Adipose tissue (tissue), 3 donors: ENCODE measurements around the gene HSBP1. TPM values are rescaled to one million over a fixed set of nuclear protein-coding genes. Genes with fewer than 3 reads are reported as not detected.

Source experiments
- H3K27ac ChIP-seq: one replicate; pipeline ENCODE4 v1.5.1; 2013; ENCODE audit warnings: low read depth, low read length
- WGBS, 3 donors: extraction: QIAGEN DNeasy Blood & Tissue Kit; methylation state at CpG; one replicate each; pipeline ENCODE4 v1.1.7; 2013; 5-methylcytosine and 5-hydroxymethylcytosine counted together
- polyA plus RNA-seq, 3 donors: library from polyadenylated mRNA; stranded (reverse); fragments of 200-250 nt; gene quantifications; one replicate each; pipeline ENCODE4 v1.2.3, GENCODE V29; 2013
- donor health status: healthy with polysubstance abuse.
- donor health status: Bipolar disorder and iron deficiency.
- donor health status: healthy.

Gene HSBP1
- polyA plus RNA-seq, 3 donors: 12.6 to 39.0 (median 31.9) TPM

DNA sequence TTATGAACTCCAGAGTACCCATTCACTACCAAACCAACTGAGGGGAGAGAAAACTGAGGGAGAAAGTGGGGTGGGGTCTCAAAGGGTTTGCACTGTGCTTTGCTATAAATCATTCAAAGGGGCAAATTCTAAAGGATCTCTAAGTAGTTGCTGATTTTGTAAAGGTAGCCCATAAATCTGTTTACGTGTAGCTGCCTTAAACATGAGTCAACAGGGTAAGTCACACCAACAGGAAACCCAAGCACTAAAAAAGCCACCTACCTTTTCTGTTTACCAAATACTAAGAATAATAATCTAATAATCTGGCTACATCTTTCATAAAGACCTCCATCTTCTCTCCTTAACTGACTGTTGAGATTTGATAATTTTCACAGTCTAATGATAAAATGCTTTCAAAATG, 8.4 kb upstream of the HSBP1 start:
- WGBS, 3 donors: 38 to 89% (median 81%) methylated on average over 1 of the region's 1 CpG
- H3K27ac ChIP-seq: no peak overlapping the region

DNA sequence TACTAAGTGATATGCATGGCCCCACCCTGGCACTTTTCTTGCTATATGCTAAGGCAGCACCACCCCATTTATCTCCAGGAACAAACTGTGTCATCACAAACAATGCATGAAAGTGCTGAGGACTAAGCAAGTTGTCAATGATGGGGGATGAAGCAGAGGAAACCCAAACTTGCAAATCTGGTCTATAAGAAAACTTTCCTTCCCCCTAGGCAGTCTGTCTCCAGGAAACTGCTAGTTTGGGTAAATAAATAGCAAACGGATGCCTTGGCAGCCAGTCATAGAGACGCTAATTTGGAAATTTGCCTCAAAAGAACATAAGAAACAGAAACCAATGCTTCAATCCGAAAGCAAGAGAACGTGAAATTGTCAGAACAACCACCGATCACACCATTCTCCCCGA, 5.6 kb upstream of the HSBP1 start:
- WGBS, 3 donors: 20 to 27% (median 20%) methylated on average over 6 of the region's 6 CpGs
- no peak overlapping the region for H3K27ac ChIP-seq

DNA sequence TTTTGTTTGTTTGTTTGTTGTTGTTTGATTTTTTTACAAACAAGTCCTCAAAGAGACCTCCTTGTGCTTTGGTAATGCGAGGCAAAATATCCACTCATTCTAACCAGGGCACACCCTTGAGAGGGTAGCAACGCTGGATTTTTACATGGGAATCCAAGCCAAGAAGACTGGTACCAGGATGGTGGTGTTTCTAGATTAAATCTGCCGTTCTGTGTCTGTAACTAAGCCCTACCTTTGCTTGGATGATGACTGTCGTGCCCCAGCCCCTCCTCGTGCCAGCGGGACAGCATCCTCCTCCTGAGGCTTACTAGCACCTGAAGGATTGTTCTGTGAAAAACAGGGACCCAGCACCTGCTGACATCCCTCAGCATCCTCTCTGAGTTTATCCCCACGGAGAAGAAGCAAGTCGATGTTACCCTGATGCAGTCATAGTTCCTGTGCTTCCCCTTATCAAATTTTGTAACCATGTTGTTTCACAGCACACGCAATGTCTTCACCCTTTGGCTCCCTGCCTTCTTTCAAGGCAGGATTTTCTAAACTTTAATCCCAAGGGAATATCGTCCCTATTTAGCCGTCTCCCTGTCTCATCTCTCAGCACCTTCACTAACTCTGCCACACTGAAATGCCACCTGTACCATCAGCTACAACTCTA, 5.1 kb upstream of the HSBP1 start:
- no peak overlapping the region for H3K27ac ChIP-seq
- 35 to 44% (median 39%) methylated on average over 11 of the region's 11 CpGs for WGBS, 3 donors

DNA sequence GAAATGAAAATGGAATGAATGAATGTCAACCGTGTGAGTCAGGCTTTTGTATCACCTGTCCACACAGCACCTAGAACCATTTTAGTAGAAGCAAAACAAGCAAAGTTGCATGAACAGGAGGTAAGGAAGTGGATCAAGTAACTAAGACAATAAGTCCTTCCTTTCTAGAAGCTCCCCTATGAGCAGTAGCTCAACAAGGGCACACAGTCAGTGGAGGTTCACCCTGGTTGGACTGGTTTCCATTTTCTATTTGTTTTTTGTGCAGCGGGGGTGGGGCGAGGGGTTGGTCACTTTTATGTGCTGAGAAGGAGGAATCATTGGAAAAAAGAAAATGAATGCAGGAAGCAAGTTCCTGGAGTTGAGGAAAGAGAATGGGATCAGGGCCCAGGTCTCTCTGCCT, 4.0 kb upstream of the HSBP1 start:
- H3K27ac ChIP-seq: no peak overlapping the region
- WGBS, 3 donors: 44 to 82% (median 82%) methylated on average over 3 of the region's 3 CpGs

DNA sequence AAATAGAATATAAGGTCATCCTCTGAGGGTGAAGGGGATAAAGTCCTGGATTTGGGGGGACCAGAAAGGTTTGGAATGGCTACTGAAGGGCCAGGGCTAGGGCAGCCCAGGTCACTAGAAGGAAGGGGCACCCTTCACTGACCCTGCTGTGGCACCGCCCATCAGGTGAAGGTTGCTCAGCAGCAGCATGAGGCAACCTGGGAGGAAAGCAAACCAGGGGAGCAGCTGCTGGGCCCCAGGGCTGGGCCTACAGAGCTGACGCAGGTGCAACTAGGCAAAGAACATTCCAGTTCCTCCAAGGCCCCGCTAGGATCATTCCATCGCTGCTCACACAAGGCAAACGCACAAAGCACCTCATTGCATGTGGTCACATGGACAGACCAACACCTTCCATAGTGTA, 3.4 kb upstream of the HSBP1 start:
- H3K27ac ChIP-seq: no peak overlapping the region
- 94 to 96% (median 94%) methylated on average over 5 of the region's 5 CpGs for WGBS, 3 donors

DNA sequence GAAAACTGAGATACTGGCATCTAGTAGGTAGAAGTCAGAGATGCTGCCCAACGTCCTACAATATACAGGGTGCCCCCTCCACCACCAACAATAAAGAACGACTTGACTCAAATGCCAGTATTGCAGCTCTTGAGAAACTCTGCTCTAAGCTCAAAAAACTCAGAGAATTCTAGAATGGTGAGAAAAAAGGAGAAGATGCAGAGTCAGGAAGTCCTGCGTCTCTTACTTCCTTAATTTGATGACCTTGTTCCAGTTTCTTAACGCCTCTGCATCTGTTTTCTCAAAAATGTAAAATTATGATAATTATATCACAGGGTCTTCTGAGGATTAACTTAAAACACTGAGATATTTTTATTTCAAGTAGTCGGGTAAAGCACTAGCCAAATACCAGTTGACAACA, 1.7 kb upstream of the HSBP1 start:
- WGBS, 3 donors: 28 to 49% (median 33%) methylated on average over 5 of the region's 5 CpGs
- no peak overlapping the region for H3K27ac ChIP-seq

DNA sequence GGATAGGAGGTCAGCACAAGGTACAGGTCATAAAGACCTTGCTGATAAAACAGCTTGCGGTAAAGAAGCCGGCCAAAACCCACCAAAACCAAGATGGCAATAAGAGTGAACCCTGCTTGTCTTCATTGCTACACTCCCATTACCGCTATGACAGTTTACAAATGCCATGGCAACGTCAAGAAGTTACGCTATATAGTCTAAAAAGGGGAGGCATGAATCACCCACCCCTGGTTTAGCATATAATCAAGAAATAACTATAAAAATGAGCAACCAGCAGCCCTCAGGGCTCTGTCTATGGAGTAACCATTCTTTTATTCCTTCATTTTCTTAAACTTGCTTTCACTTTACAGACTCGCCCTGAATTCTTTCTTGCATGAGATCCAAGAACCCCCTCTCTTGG, 1.0 kb upstream of the HSBP1 start:
- WGBS, 3 donors: 88 to 92% (median 91%) methylated on average over 6 of the region's 6 CpGs
- no peak overlapping the region for H3K27ac ChIP-seq

DNA sequence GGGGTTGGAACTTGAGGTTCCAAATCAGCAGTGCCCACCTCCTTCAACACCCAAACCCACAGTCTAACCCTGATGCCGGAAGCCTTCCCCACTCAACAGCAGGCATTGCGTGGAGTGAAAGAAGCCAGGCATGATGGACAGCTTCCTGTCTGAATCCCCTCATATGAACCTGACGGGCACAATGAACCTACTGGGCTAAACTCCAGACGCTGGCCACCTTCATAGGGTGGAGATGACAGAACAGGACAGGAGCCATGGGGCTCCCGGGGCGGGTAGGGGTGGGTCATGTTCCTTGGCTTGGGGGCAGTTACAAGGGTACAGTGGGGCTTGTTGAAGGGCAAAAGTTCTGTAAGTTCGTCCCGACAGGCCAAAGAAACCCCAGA, 460 bp upstream of the HSBP1 start:
- peak overlapping the region; percentile 62 for H3K27ac ChIP-seq
- WGBS, 3 donors: 74 to 87% (median 85%) methylated on average over 8 of the region's 8 CpGs

DNA sequence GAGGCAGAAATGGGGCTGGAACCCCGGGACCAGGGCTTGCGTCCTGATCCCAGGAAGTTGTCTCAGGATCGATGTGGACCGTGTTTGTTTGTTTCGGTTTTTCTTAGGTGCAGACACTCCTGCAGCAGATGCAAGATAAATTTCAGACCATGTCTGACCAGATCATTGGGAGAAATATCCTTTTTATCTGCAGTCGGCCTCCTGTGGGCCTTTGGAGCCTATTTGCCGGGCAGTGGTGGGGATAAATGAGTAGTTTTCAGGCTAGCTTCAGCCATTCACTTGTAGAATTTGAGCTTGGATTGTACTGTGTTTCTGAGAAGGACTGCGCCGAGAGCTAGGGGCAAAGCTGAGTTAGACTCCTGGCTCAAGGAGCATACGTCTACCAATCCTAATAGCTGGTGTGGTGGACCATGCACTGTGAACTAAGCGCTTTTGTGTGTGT, 816 bp downstream of the HSBP1 start:
- 12 to 24% (median 20%) methylated on average over 11 of the region's 11 CpGs for WGBS, 3 donors
- H3K27ac ChIP-seq: no peak overlapping the region

DNA sequence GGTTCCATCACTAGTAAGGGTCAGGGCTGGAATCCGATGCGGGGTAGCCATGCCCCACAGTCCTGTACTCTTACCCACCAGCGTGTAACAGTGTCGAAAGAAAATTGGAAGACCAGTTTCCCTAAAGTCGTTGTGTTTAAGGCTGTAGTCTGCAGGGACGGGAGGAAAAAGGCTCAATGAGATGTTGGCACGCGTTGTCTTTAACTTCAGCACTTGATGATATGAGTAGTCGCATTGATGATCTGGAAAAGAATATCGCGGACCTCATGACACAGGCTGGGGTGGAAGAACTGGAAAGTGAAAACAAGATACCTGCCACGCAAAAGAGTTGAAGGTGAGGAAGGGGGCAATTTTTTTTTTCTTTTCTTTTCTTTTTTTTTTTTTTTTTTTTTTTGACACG, 1.3 kb downstream of the HSBP1 start:
- no peak overlapping the region for H3K27ac ChIP-seq
- 83 to 88% (median 87%) methylated on average over 12 to 13 of the region's 13 CpGs for WGBS, 3 donors

DNA sequence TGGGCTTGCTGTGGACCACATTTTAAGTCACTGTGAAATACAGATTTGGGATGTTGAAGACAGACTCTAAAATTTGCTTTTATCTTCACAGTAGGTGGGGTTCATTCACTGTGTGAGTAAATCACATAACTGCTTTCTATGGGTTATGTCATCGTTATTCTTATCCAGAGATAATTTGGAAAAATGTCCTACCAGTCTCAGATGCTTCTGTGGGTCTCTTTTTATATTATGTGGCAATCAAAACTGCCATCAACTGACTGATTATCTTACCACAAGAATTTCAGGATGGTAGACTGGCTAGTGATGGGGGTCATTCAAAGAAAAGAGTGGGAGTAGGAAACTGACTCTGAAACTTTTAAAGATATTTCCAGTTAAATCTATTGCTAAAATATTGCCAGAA, 3.1 kb downstream of the HSBP1 start:
- 78 to 91% (median 79%) methylated on average over 1 of the region's 1 CpG for WGBS, 3 donors
- H3K27ac ChIP-seq: no peak overlapping the region

DNA sequence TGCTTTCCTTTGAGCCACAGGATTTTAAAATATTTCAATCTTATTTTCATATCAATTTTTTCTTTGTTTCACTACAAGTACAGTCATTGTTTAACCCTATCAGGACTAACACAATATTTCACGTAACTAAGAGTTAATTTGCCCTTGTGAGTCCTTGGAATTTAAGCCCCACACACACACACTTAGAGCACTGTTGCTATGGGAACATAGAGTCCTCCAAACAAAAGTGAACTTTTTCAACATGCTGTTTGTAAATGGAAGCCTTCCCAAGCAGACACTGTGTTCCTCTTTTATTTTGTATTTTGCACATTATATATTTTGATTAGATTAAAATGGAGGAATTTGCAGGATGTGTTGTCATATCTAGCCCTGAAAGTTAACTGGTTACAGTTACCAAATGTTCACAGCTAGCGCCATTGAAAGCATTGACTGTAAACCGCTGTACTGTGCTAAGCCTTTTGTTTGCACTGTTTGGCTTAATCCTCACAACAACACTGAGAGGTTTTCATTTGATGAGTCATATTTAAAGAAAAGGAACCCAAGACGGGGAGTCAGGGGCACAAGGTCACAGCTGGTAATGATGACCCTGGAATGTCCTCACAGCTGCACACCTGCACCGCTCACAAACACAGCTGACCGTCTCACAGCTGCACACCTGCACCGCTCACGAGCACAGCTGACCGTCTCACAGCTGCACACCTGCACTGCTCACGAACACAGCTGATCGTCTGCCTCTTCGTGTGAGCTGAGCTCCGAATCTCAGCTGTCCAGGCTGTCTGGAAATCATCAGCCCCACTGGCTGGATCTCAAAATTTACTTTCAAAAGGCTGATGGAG, 6.3 kb downstream of the HSBP1 start:
- no peak overlapping the region for H3K27ac ChIP-seq
- WGBS, 3 donors: 10 to 44% (median 33%) methylated on average over 13 of the region's 13 CpGs

DNA sequence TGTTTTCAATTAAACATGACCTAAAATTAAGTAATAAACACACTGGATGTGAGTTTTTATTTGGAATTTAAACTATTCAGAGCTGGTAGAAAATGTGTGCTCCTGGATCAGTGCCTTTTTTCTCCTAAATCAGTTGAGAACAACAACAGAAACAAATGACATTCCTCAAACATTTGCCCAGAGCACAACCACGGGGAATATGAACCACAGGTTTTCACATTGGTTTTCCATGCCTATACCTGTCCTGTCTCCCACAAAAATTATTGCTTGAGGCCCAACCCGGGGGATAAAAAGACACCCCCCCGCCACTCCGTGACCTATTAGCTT, 6.8 kb downstream of the HSBP1 start:
- 45 to 78% (median 73%) methylated on average over 4 of the region's 4 CpGs for WGBS, 3 donors
- no peak overlapping the region for H3K27ac ChIP-seq

DNA sequence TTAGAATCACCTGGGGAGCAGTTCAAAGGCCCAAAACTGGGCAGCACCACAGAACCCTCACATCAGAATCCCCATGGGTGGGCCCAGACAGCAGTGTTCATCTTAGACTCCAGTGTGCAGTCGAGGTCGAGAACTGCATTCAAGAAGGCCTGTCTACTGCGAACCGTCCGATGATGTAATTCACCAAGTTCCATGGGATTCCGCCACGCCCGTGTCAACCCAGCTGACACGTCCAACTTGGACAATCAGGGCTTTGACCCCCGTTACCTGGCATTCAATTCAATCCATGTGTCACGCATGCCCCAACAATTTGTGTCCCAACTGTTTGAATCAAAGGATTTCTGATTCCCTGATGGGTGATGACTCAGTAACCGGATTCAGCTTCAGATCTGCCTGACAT, 9.2 kb downstream of the HSBP1 start:
- 92 to 95% (median 93%) methylated on average over 12 of the region's 12 CpGs for WGBS, 3 donors

DNA sequence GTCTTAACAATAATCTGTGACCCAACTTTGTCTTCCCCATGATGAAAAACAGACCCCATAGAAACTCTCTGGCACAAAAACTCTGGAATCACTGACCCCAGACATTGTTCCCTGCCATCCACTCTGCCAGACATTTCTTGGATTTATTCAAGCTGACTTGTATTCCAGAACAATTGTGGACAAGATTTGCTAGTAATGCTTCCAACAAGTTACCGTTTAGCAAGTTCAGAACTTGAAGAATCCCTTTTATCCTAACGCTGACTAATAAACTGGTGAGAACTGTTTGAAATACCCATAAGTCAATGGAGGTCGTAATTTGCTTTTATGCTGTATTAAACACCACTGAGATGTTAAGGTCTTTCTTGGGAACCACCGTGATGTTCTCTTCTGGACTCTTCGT, 10.5 kb downstream of the HSBP1 start:
- H3K27ac ChIP-seq: no peak overlapping the region
- WGBS, 3 donors: 77 to 86% (median 78%) methylated on average over 5 of the region's 5 CpGs

More for the DNA sequence above, 9.2 kb downstream of the HSBP1 start:
- no peak overlapping the region for H3K27ac ChIP-seq

DNA sequence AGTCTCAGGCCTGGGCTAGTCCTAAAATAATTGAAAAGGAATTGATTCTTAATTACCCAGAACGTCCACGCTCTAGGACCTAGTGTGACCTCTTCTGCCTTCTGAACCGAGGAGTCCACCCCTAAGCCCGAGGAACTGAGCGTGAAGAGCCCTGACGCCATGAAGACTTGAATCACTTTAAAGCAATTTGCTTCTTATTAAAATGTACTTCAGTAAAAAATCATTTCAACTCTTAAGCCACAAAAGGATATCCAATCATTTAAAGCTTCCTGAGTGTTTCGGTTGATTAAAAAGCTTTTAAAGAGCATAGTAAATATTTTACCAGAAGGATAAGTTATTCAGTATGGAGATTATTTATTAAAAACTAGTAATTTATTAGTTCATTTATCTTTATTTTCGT, 11.6 kb downstream of the HSBP1 start:
- WGBS, 3 donors: 52 to 75% (median 61%) methylated on average over 8 of the region's 8 CpGs
- no peak overlapping the region for H3K27ac ChIP-seq

DNA sequence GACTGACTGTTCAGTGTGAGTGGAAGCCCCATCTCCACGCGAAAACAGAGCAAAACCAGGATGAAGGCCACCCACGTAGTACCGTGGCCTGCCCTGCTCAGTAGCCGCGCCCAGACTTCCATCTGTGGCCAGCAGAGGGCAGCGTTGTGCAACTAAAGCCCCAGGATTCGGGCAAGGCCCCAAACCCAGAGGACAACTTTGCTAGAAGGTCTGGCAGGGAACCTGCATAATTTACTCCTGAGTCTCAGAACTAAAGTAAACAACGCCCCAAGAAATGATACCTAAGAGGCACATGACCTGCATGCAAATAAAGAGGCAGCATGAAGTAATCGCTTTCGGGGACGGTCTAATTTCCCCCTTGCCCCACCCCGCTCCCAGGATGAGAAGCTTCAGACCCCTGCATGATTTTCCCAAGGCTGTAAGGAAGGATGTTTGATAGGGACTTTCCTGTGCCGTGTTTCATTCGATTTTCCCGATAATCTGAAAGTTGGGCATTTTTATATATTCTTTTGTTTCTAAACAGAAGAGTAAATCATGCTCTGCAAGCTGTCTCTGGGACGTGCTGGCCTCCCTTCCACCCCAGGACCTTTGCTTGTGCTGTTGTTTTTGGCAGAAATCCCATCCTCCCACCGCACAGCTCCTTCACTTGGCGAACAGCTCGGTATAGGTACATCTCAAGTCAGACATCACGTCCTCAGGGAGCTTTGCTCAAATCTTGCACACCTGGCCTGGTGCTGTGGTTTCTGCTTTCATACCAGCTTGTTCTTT, 18.6 kb downstream of the HSBP1 start:
- H3K27ac ChIP-seq: no peak overlapping the region
- WGBS, 3 donors: 37 to 43% (median 39%) methylated on average over 21 of the region's 21 CpGs

DNA sequence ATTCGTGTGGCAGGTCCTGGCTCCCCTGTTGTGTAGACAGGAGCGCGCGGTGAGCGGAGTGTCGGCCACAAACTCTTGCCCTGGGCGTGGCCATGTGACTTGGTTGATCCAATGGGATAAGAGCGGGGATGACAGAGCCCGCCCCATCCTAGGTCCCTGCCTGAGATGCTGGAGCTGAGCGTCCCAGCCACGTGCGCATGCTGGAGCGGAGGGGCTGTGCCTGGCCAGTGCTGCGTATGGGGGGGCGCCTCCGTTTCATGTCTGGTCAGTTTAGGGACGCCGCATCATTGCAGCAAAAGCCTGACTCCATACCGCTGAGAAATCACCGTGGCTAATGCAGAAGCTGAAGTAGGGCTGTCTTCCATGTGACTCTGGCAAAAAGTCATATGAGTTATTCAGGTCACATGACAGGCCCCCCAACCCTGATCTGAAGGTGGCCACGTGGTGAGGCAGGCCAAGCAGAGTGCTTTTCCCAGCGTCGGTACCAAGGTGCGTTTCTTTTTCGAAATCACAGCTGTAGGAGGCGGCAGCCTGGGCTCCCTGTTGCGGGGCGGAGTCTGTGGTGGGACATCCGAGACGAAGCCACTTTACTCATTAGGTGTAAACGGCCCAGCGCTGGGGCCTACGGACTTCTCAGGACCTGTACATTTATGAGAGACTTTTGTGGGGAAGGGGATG, 22.5 kb downstream of the HSBP1 start:
- WGBS, 3 donors: 83 to 89% (median 86%) methylated on average over 33 of the region's 33 CpGs
- no peak overlapping the region for H3K27ac ChIP-seq
